Cardiac fibroblast (primary cell): ENCODE measurements around the gene HMGA1.
A peak's percentile ranks its signal among the peaks of the same experiment; 100 is the strongest.
"Not testable (repeated sequence)": the region's sequence is repeated elsewhere in the genome, so short reads cannot be mapped to it uniquely, and the experiment has no call there.

ENCODE experiments used
- DNase-seq, 2 donors: peaks; one replicate each; pipeline versions ENCODE4 v3.0.0 to v3.0.0-alpha.2; 2010; ENCODE audit warnings: low read depth in 2 of 2
- H3K4me3 ChIP-seq, 2 donors: replicated peaks in 1 of 2; 1 replicate in 1 of 2; 2 replicates in 1 of 2; pipeline ENCODE4 v1.5.1; 2011; ENCODE audit warnings: low read depth in 2 of 2, low read length in 2 of 2, mild to moderate bottlenecking in 2 of 2, moderate library complexity in 1 of 2
- TF ChIP-seq, protein P1 (sequence below): IDR thresholded peaks from one replicate; pipeline ENCODE4 v1.5.1; 2011; ENCODE audit warnings: low read depth, mild to moderate bottlenecking, low read length, inconsistent platforms

Gene HMGA1

GRCh38 chr6:34240329-34241248 lies 3.9 kb downstream of the HMGA1 start:
- no peak for DNase-seq
- TF ChIP-seq, protein P1, sequence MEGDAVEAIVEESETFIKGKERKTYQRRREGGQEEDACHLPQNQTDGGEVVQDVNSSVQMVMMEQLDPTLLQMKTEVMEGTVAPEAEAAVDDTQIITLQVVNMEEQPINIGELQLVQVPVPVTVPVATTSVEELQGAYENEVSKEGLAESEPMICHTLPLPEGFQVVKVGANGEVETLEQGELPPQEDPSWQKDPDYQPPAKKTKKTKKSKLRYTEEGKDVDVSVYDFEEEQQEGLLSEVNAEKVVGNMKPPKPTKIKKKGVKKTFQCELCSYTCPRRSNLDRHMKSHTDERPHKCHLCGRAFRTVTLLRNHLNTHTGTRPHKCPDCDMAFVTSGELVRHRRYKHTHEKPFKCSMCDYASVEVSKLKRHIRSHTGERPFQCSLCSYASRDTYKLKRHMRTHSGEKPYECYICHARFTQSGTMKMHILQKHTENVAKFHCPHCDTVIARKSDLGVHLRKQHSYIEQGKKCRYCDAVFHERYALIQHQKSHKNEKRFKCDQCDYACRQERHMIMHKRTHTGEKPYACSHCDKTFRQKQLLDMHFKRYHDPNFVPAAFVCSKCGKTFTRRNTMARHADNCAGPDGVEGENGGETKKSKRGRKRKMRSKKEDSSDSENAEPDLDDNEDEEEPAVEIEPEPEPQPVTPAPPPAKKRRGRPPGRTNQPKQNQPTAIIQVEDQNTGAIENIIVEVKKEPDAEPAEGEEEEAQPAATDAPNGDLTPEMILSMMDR, result no peak
- H3K4me3 ChIP-seq, result no peak overlapping the region

DNA sequence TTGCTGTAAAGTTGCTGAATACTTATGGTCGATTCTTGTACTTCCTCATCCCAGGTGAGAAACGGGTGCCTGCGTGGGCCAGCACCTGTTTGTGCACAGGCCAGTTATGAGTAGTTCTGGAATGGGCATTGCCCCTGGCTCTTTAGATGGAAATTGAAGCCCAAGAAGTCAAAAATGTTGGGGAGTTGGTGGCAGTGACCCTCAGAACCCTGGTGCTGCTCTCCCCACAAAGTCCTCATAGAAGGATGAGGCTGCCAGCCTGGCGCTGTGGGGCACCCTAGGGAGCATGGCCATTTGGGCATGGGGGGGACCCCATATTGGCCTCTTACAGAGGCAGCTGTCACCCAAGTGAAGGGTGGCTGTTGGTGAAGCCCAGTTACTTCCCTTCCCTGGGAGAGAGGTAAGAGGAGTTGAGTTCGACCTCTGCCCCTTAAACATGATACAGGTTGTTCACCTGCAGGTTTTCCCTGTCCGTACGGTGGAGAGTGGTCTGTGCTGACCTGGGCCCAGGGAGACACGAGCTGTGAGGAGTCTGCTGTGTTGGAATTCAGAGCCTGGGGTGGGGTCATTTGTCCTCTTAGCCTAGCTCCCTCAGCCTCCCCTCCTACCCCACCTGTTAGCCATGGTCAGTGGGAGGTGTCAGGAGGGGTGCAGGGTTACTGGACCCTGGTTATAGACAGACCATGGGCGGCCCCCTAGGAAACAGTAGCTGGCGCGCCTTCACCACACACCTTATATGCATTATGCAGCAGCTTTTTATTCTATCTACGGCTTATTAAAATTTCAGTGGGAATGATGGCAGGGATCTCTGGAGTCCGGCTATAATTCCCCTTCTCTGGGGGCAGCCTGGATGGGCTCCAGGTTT lies 4.9 kb downstream of the HMGA1 start:
- H3K4me3 ChIP-seq, result no peak overlapping the region
- no peak for DNase-seq
- TF ChIP-seq, protein P1, result no peak

DNA sequence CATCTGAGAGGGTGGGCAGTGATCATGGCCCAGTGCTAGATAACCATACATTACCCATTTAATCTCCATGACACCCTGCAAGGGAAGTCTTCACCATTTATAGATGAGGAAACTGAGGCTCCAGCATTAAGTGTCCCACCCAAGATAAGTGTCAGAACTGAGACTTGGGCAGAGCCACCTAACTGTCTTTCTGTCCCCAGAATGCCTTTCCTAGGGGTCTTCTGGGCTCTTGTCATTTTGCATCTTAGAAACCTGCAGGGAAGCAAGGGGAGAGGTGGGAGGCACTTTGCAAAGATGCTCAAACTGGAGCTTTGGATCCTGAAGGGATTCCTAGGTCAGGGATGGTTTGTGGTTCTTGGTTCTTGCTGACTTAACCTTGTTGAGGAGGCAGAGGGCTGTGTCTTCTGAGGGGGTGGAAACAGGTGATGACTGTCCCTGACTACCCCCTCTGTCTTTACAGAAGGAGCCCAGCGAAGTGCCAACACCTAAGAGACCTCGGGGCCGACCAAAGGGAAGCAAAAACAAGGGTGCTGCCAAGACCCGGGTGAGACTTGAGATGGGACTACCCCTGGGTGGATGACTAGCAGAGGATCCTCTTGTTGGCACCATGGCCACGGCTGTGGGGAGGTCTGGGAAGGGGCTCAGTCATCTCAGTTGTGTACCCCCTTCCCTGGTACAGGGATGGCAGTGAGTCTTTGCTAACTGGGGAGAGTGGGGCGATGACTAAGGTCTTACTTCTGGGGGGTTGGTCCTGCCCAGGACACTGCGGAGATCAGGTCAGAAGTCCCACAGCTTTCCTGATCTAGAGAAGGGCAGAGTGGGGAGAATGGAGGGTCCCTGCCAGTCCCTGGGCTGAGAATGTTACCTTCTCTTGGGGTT lies 5.8 kb downstream of the HMGA1 start:
- H3K4me3 ChIP-seq, result no peak overlapping the region
- DNase-seq, result peak in 1 of 2 donors; percentile 51
- TF ChIP-seq, protein P1, result no peak

GRCh38 chr6:34243131-34243771 lies 6.6 kb downstream of the HMGA1 start:
- TF ChIP-seq, protein P1, result no peak
- DNase-seq, result peak in 1 of 2 donors; percentile 76
- no peak overlapping the region for H3K4me3 ChIP-seq

DNA sequence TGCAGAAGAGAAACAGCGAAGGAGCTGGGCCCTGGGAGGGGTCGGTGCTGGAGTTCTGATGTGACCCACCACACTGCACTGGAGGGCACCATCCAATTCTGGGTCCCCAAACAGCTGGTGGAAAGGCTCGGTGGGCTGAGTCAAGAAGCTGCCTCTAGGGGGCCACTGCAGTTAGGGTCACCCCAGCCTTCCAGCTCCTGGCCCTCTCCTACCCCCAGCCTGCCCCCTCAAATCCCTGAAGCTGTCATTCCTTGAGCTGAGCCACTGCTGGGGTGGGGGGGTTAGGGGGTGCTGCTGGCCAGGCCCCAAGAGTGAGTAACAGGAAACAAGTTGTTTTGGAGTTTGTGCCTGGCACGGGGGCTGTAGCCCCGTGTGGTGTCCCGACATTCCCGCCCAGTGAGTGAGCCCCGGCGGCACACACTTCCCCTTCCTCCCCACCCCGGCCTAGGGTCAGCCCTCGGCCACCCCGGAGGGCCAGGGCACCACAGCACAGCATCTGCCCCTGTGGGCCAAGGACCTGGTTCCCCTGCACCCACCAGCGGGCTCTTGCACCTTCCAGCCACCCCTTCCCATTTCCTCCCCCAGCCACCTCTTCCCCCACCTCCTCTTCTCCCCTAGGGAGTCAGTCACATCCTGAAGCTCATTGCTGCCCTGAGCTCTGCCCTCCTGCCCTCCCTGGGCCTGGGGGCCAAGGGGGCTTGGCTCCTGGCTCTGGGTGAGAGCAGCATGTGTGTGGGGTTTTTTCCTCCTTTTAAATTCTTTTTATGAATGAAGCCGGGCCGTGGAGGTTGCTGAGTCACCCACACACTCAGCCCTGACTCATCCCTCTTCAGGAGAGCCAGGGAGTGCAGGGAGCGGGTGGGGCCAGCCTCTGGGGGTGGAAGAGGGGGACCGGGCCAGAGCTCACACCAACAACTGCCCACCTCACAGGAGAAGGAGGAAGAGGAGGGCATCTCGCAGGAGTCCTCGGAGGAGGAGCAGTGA lies 7.5 kb downstream of the HMGA1 start:
- peak overlapping the region in 1 of 2 donors; percentile 10 for H3K4me3 ChIP-seq
- TF ChIP-seq, protein P1, result peak; percentile 41
- peak; percentile 86 to 96 for DNase-seq

DNA sequence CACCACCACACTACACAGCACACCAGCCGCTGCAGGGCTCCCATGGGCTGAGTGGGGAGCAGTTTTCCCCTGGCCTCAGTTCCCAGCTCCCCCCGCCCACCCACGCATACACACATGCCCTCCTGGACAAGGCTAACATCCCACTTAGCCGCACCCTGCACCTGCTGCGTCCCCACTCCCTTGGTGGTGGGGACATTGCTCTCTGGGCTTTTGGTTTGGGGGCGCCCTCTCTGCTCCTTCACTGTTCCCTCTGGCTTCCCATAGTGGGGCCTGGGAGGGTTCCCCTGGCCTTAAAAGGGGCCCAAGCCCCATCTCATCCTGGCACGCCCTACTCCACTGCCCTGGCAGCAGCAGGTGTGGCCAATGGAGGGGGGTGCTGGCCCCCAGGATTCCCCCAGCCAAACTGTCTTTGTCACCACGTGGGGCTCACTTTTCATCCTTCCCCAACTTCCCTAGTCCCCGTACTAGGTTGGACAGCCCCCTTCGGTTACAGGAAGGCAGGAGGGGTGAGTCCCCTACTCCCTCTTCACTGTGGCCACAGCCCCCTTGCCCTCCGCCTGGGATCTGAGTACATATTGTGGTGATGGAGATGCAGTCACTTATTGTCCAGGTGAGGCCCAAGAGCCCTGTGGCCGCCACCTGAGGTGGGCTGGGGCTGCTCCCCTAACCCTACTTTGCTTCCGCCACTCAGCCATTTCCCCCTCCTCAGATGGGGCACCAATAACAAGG lies 8.5 kb downstream of the HMGA1 start:
- not testable (repeated sequence) for H3K4me3 ChIP-seq, DNase-seq

GRCh38 chr6:34245761-34246140 lies 9.1 kb downstream of the HMGA1 start:
- not testable (repeated sequence) for DNase-seq, H3K4me3 ChIP-seq
